Measurements from ENCODE around the gene KLHL29. TPM values are rescaled to one million over a fixed set of nuclear protein-coding genes. Genes with fewer than 3 reads are reported as not detected.

KLHL29 gene
- total RNA-seq, 1 experiment from 2014 or later: 7.7 TPM

- DNase-seq (ENCODE audit: low read depth, low spot score) (no peak), ATAC-seq (no peak)
- ChIA-PET POLR2A (no interaction called here), CTCF (no interaction called here)
- H3K36me3 ChIP-seq (ENCODE audit: control insufficient read depth, insufficient read depth, low read length): no peaks in the 10 kb centered on the region
- intact Hi-C loops (cut with micrococcal nuclease; ENCODE audit: unreplicated experiment) (no loop called here), in situ Hi-C loops (cut with HindIII; ENCODE audit: low pct_unique_long_range_greater_than_20kb, low sequenced_read_pairs) (no loop called here)
- no peak for TF ChIP-seq REST (IDR thresholded peaks at IDR 0.05; ENCODE audit: insufficient read depth in 1 of 2, low read depth in 2 of 2, low read length in 1 of 2)
- no peak for TF ChIP-seq CTCF (IDR thresholded peaks at IDR 0.05)
- no peak for TF ChIP-seq SIN3A (IDR thresholded peaks at IDR 0.05; ENCODE audit: borderline replicate concordance, insufficient read depth, low read depth, low read length)
- no peak for TF ChIP-seq POLR2AphosphoS5 (IDR thresholded peaks at IDR 0.05; ENCODE audit: low read depth, low read length)
- no peak for TF ChIP-seq TCF7L2 (IDR thresholded peaks at IDR 0.05; ENCODE audit: low read depth, low read length)
- no TSS peak for BruUV-seq (replicated peaks)
- H3K9me3 ChIP-seq (ENCODE audit: control insufficient read depth, insufficient read depth, low read depth, low read length): no peaks in the 10 kb centered on the region
- no peaks in the 10 kb centered on the region for H3K4me1 ChIP-seq (ENCODE audit: control insufficient read depth, insufficient read depth, low read length)
- no peaks in the 10 kb centered on the region for H3K27me3 ChIP-seq (ENCODE audit: control insufficient read depth, insufficient read depth, low read length)
- no peak overlapping the region for H3K27ac ChIP-seq (ENCODE audit: low read length)
- no peak overlapping the region for H3K4me3 ChIP-seq (ENCODE audit: low read depth in 2 of 2, low read length in 2 of 2)
Measured at GRCh38 chr2:23647563-23647962, 262.6 kb downstream of the KLHL29 start.

GRCh38 chr2:23649303-23649702 is 264.3 kb downstream of the KLHL29 start:
- no peak for TF ChIP-seq TCF7L2 (IDR thresholded peaks at IDR 0.05; ENCODE audit: low read depth, low read length)
- TF ChIP-seq SIN3A (IDR thresholded peaks at IDR 0.05; ENCODE audit: borderline replicate concordance, insufficient read depth, low read depth, low read length): no peak
- TF ChIP-seq CTCF (IDR thresholded peaks at IDR 0.05): no peak
- TF ChIP-seq REST (IDR thresholded peaks at IDR 0.05; ENCODE audit: insufficient read depth in 1 of 2, low read depth in 2 of 2, low read length in 1 of 2): no peak
- no peak for TF ChIP-seq POLR2AphosphoS5 (IDR thresholded peaks at IDR 0.05; ENCODE audit: low read depth, low read length)
- in situ Hi-C loops (cut with HindIII; ENCODE audit: low pct_unique_long_range_greater_than_20kb, low sequenced_read_pairs) (no loop called here), intact Hi-C loops (cut with micrococcal nuclease; ENCODE audit: unreplicated experiment) (no loop called here)
- no peaks in the 10 kb centered on the region for H3K9me3 ChIP-seq (ENCODE audit: control insufficient read depth, insufficient read depth, low read depth, low read length)
- no TSS peak for BruUV-seq (replicated peaks)
- H3K4me3 ChIP-seq (ENCODE audit: low read depth in 2 of 2, low read length in 2 of 2): no peak overlapping the region
- no peak for ATAC-seq
- no peaks in the 10 kb centered on the region for H3K36me3 ChIP-seq (ENCODE audit: control insufficient read depth, insufficient read depth, low read length)
- no peaks in the 10 kb centered on the region for H3K27me3 ChIP-seq (ENCODE audit: control insufficient read depth, insufficient read depth, low read length)
- H3K4me1 ChIP-seq (ENCODE audit: control insufficient read depth, insufficient read depth, low read length): no peaks in the 10 kb centered on the region
- CTCF ChIA-PET: no interaction called here
- DNase-seq (ENCODE audit: low read depth, low spot score): no peak
- no peak overlapping the region for H3K27ac ChIP-seq (ENCODE audit: low read length)
- POLR2A ChIA-PET: no interaction called here

Data from Panc1 (cell line).